Astrocyte of the cerebellum (primary cell): Measurements from ENCODE around the gene RGS6.

Source experiments
- DNase-seq: peaks from one replicate; pipeline ENCODE4 v3.0.0-alpha.2; 2011; ENCODE audit warnings: low read depth
- H3K4me3 ChIP-seq: 2 replicates; pipeline ENCODE4 v1.5.1; 2011; ENCODE audit warnings: mild to moderate bottlenecking, low read depth, low read length, moderate library complexity
- in situ Hi-C: cut with HindIII; loops from 2 replicates; pipeline ENCODE4 v1.10.0; 2017; ENCODE audit warnings: low sequenced_read_pairs
- TF ChIP-seq, protein P1 (sequence below): IDR thresholded peaks from 2 replicates; pipeline ENCODE4 v1.5.1; 2012; ENCODE audit warnings: low read length, low read depth, moderate library complexity, mild to moderate bottlenecking; ENCODE audit errors: missing control alignments

RGS6 gene

DNA sequence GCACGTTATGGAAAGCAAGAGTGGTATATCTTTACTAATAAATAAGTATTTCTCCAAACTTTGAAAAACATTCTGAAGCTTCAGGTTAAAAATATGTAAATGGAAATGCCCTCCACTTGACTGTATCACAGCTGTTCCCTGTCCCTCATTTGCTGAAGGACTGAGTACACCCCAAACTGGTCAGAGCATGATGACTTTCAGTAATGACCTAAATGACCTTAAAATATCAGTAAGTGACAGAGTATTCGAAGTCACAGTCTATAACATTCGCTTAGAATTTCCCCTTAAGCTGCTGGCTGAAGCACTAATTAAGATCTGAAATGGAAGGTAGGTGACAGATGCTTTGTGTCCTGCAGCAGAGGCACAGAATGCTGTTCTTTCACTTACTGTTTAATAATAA, 191.5 kb downstream of the RGS6 start:
- in situ Hi-C loops: no loop called here
- no peak for DNase-seq
- TF ChIP-seq, protein P1, sequence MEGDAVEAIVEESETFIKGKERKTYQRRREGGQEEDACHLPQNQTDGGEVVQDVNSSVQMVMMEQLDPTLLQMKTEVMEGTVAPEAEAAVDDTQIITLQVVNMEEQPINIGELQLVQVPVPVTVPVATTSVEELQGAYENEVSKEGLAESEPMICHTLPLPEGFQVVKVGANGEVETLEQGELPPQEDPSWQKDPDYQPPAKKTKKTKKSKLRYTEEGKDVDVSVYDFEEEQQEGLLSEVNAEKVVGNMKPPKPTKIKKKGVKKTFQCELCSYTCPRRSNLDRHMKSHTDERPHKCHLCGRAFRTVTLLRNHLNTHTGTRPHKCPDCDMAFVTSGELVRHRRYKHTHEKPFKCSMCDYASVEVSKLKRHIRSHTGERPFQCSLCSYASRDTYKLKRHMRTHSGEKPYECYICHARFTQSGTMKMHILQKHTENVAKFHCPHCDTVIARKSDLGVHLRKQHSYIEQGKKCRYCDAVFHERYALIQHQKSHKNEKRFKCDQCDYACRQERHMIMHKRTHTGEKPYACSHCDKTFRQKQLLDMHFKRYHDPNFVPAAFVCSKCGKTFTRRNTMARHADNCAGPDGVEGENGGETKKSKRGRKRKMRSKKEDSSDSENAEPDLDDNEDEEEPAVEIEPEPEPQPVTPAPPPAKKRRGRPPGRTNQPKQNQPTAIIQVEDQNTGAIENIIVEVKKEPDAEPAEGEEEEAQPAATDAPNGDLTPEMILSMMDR: no peak
- H3K4me3 ChIP-seq: no peak overlapping the region

DNA sequence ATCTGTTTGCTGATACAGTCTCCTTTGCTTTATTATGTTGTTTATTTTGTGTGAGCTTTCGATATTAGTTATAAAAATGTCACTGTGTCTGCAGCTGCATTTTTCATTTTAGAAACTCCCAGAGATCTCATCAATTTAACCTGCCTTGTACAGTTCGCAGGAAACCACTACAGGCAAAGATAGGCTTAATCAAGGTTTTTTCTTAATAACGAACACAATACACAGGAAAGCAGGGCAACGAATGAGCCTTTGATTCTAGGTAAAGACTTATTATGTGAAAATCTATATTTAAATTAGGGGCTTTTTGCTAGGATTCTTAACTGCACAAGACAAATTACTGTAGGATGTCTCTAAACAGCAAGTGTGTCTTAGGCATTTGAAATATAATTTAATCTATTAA, 191.9 kb downstream of the RGS6 start:
- in situ Hi-C loops: no loop called here
- no peak overlapping the region for H3K4me3 ChIP-seq
- TF ChIP-seq, protein P1: no peak
- DNase-seq: no peak

DNA sequence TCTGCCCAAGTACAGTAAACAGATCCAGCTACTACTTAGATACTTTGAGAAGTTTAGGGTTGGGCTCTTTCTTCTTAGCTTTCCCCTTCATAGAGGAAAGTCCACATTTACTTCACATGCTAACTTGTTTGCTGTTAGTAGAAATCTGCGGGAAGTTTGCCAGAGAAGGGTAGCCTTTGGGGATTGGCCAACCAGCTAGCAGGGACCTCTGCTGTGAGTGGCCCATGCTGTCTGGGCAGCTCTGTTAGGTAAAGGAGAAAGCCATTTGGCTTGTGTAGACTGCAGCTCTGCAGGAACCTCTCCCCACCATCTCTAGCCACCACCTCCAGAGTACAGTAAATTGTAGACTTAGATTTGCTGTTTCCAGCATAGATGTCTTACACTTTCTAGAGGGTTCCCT, 193.9 kb downstream of the RGS6 start:
- H3K4me3 ChIP-seq: no peak overlapping the region
- in situ Hi-C loops: no loop called here
- no peak for DNase-seq
- TF ChIP-seq, protein P1: no peak

DNA sequence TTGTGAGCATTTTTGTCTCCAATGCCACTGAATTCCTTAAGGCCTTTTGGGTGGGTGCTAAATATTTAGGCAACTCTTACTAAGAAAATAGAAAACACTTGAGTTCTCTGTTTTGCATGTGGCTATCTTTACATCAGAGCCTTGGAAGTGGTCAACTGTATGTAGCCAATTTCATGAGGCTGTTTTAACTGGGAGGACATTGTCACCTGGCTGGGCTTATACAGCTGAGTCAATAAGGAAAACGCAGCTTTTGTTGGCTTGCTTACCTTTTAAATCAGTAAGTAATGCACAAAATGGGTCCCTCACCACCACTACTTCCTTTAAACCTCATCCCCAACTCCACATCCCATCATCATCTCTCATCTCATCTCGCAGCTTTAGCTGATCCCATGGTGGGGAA, 194.3 kb downstream of the RGS6 start:
- TF ChIP-seq, protein P1: no peak
- no peak overlapping the region for H3K4me3 ChIP-seq
- in situ Hi-C loops: no loop called here
- no peak for DNase-seq

DNA sequence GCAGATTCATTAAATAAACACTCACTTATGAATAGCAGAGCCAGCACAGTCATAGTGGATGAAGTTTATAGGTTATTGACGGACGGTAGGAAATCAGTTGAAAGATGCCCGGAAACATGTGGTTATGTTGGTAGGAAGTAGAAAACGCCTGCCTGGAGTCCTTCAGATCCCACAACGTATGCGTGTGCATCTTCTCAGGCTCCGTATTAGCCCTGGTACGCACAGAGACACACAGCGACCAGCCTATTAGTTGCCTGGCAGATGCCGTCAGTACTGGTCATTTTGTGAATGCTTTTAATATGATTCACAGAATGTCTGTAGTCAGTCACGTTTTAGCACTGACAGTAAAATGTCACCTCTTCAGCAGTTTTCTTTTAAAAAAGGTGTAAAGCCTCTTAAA, 196.4 kb downstream of the RGS6 start:
- in situ Hi-C loops: no loop called here
- TF ChIP-seq, protein P1: no peak
- H3K4me3 ChIP-seq: no peak overlapping the region
- no peak for DNase-seq

DNA sequence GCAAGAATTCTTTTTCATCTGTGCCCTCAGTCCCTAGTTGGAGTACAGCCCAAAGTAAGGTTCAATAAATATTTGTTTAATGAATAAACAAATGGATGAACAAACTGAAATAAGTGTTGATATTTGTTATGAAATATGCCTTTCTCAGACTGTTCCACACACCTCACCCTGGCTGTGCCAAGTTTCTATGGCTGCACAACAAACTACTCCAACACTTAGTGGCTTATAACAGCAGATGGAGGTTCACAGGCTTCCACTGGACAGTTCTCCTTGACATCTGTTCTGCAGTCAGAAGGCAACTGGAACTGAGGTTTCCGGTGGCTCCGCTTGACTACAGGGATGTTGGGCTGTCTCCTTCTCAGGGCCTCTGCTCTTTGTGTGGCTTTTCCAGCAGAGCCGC, 197.1 kb downstream of the RGS6 start:
- in situ Hi-C loops: no loop called here
- H3K4me3 ChIP-seq: no peak overlapping the region
- no peak for DNase-seq
- TF ChIP-seq, protein P1: no peak

DNA sequence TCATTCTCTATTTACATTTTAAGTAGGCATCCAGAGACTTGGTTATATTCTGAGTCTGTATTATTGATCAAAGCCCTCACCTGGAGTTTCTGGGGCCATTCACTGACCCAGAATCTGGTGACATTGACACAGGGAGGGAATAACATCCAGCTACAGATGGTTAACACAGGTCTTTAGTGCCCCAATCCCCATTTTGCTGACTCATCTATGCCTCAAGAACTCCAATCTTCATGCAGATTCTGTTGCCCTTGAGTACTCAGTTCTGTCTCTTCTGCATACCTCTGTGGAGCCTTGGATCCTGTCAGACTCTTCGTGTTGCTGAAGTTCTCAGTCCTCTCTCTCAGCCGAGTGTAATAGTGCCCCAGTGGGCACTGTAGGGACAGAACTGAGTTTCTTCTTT, 208.9 kb downstream of the RGS6 start:
- in situ Hi-C loops: no loop called here
- TF ChIP-seq, protein P1: no peak
- DNase-seq: no peak
- H3K4me3 ChIP-seq: no peak overlapping the region
